NCI-H2081 (cell line): ENCODE data around the gene C3orf70.

ENCODE experiments used
- DNase-seq, 2 experiments: peaks; one replicate each; lab custom pipeline; 2025; lab: John Stamatoyannopoulos, UW

Gene C3orf70

DNA sequence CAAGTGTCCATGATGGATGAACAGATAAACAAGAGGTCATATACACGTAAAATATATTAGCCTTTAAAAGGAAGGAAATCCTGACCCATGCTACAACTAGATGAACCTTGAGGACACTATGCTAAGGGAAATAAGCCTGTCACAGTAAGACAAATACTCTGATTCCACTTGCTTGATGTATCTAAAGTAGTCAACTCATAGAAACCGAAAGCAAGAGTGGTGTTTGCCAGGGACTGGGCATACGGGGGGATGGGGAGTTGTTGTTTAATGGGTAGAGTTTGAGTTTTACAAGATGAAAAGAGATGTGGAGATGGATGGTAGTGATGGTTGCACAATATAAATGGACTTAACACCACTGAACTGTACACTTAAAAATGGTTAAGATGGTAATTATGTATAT lies 65.4 kb downstream of the C3orf70 start:
- DNase-seq: no peak

DNA sequence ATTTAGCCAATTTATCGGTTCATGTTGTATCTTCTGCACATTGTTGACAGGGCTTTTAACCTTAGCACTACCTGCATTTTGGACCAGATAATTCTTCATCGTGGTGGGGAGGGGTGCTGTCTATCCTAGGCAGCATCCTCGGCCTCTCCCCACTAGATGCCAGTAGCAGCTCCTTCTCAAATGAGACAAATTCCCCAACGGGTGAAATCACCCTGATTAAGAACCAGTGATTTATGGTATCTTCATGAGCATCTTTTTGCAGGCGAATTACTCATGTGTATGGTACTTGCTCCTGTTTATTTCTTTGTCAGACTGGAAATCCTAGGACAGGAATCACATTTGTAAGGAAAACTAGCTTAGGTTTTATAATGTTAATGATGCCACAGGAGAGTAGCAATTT lies 68.0 kb downstream of the C3orf70 start:
- no peak for DNase-seq

GRCh38 chr3:185084402-185084801 lies 68.5 kb downstream of the C3orf70 start:
- DNase-seq: no peak

- no peak for DNase-seq
These were observed 70.0 kb downstream of the C3orf70 start for GRCh38 chr3:185082829-185083228.

- DNase-seq: no peak
These were observed 70.7 kb downstream of the C3orf70 start for GRCh38 chr3:185082149-185082548.

- DNase-seq: no peak
These were observed 71.3 kb downstream of the C3orf70 start for GRCh38 chr3:185081521-185081920.

- no peak for DNase-seq
These were observed 73.2 kb downstream of the C3orf70 start for GRCh38 chr3:185079625-185080024.

GRCh38 chr3:185076219-185076618 lies 76.6 kb downstream of the C3orf70 start:
- peak in 1 of 2 experiments; percentile 29 for DNase-seq

DNA sequence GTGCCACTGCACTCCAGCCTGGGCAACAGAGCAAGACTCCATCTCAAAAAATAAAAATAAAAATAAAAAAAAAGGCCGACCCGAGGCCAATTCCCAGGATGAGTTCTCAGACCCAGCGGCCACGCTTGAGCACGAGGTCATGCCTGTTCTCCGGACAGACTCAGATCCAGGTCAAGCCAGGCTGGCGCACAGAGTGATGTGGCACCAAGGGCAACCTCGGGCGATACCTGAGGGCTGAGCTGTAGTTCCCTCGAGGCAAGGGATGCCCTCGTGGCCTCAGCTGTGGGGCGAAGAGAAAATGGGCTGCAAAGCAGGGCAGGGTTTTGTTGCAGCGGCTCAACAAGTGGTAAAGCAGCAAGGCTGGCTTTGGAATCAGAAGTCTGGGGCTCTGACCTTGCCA lies 77.3 kb downstream of the C3orf70 start:
- no peak for DNase-seq

- no peak for DNase-seq
These were observed 81.5 kb downstream of the C3orf70 start for GRCh38 chr3:185071287-185071800.

GRCh38 chr3:185070491-185071286 lies 82.2 kb downstream of the C3orf70 start:
- DNase-seq: no peak

- peak in 1 of 2 experiments; percentile 34 for DNase-seq
These were observed 83.5 kb downstream of the C3orf70 start for GRCh38 chr3:185069037-185070030.

DNA sequence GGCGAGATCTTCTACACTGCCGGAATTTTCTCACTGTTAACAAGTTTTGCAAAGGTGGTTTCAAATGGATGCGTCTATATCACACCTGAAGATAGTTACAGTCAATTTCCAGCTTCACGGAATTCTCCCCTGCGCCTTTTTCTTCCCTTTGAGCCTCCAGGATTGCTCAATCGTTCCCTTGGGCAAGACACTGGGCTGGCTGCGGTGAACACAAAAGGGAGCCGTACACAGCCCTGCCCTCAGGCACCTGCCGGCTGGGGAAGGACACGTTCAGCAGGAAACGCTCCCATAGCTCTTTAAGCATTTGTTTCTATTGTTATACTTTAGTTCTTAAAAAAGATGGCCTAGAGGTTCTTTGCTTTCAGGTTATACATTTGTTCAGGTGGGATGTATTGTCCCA lies 85.7 kb downstream of the C3orf70 start:
- no peak for DNase-seq

- no peak for DNase-seq
These were observed 86.6 kb downstream of the C3orf70 start for GRCh38 chr3:185066251-185066650.

- DNase-seq: peak in 1 of 2 experiments; percentile 27
These were observed 87.8 kb downstream of the C3orf70 start for GRCh38 chr3:185065059-185065458.

DNA sequence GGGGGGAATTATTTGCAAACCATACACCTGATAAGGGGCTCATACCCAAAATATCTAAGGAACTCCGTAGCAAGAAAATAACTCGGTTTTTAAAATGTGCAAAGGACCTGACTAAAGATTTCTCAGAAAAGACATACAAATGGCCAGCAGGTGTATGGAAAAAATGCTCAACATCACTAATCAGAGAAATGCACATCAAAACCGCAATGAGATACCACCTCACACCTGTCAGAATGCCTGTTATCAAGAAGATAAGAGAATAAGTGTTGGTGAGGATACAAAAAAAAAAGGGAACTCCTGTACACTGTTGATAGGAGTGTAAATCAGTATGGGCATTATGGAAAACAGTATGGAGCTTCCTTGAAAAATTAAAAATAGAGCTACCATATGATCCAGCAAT lies 89.4 kb downstream of the C3orf70 start:
- no peak for DNase-seq

GRCh38 chr3:185062191-185062590 lies 90.7 kb downstream of the C3orf70 start:
- no peak for DNase-seq

DNA sequence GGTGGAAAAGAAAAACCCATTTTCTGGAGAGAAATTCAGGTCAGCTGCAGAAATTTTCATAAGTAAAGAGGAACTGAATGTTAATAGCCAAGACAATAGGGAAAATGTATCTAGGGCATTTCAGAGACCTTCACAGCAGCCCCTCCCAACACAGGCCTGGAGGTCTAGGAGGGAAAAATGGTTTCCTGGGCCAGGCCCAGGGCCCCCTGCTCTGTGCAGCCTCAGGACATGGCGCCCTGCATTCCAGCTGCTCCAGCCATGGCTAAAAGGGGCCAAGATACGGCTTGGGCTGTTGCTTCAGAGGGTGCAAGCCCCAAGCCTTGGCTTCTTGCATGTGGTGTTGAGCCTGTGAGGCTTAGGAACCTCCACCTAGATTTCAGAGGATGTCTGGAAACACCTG lies 92.2 kb downstream of the C3orf70 start:
- DNase-seq: no peak

DNA sequence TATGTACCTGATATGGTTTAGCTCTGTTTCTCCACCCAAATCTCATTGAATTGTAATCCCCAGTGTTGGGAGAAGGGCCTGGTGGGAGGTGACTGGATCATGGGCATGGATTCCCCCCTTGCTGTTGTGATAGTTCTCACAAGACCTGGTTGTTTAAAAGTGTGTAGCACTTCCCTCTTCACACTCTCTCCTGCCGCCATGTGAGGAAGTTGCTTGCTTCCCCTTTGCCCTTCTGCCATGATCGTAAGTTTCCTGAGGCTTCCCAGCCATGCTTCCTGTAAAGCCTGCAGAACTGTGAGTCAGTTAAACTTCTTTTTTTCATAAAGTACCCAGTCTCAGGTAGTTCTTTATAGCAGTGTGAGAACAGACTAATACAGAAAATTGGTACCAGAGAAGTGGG lies 93.1 kb downstream of the C3orf70 start:
- no peak for DNase-seq

- no peak for DNase-seq
These were observed 94.1 kb downstream of the C3orf70 start for GRCh38 chr3:185058796-185059195.

- no peak for DNase-seq
These were observed 95.0 kb downstream of the C3orf70 start for GRCh38 chr3:185057829-185058228.

- DNase-seq: no peak
These were observed 96.0 kb downstream of the C3orf70 start for GRCh38 chr3:185056908-185057307.

DNA sequence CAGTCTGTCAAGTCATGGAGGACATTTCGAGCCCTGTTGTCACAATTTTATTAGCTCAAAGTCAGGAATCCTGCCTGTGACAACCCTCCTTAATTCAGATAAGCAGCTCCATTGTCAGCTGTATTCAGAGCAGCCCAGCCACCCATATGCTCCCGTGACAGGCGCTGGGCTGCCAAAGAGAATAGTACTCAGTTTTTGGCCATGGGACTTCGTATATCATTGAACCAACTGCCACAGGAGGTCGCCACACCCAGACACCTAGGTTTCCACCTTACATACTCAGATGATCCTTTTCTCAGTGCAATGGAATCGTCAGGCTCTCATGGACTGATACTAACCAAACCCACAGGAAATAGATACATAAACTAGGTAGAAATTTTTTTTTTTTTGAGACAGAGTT lies 100.2 kb downstream of the C3orf70 start:
- no peak for DNase-seq
